HEK293 (cell line): ENCODE data around the gene ACAA1.
A peak's percentile ranks its signal among the peaks of the same experiment; 100 is the strongest.

Experiments used
- CTCF ChIA-PET: fragments of 350-600 bp; formaldehyde crosslinking; extraction: SDS; loops from one replicate; lab custom pipeline; 2021; ENCODE audit warnings: antibody characterized with exemption; lab: Yijun Ruan, JAX
- POLR2A ChIA-PET: fragments of 300-600 bp; formaldehyde crosslinking; extraction: SDS; loops from one replicate; lab custom pipeline; 2020; ENCODE audit warnings: antibody characterized with exemption, inconsistent platforms; lab: Yijun Ruan, JAX
- H3K27ac ChIP-seq: fragments of 200-500 bp; sonication (Bioruptor generic); 2 replicates; pipeline ENCODE4 v1.5.1; 2014; ENCODE audit warnings: low read depth, low read length, control low read depth, inconsistent platforms; ENCODE audit errors: extremely low read depth
- H3K36me3 ChIP-seq, 2 experiments: fragments of 200-500 bp in 1 of 2; sonication (Bioruptor generic) in 1 of 2; 1 replicate in 1 of 2; 2 replicates in 1 of 2; pipeline ENCODE4 v1.5.1; 2014 to 2017; ENCODE audit warnings: inconsistent platforms in 2 of 2, low read length in 2 of 2; ENCODE audit not compliant: control insufficient read depth in 2 of 2, insufficient read depth in 1 of 2
- H3K4me1 ChIP-seq: fragments of 200-500 bp; sonication (Bioruptor generic); 2 replicates; pipeline ENCODE4 v1.5.1; 2014; ENCODE audit warnings: mild to moderate bottlenecking, low read length, inconsistent platforms; ENCODE audit not compliant: control insufficient read depth, insufficient read depth
- H3K4me3 ChIP-seq: 2 replicates; pipeline ENCODE4 v1.5.1; 2011; ENCODE audit warnings: low read depth, mild to moderate bottlenecking, control low read depth, low read length, moderate library complexity
- H3K9me3 ChIP-seq: fragments of 200-500 bp; sonication (Bioruptor generic); 2 replicates; pipeline ENCODE4 v1.5.1; 2014; ENCODE audit warnings: low read depth, low read length, inconsistent platforms; ENCODE audit not compliant: control insufficient read depth, insufficient read depth
- ATF2 ChIP-seq: fragments of 450-650 bp; formaldehyde crosslinking; IDR thresholded peaks from 2 replicates; pipeline ENCODE4 v1.5.1; 2016; ENCODE audit warnings: missing biosample characterization, missing genetic modification characterization, low read depth
- PRDM10 ChIP-seq: fragments of 450-650 bp; formaldehyde crosslinking; IDR thresholded peaks from 2 replicates; pipeline ENCODE4 v1.5.1; 2016; ENCODE audit warnings: missing biosample characterization, missing genetic modification characterization
- REST ChIP-seq: fragments of 450-650 bp; formaldehyde crosslinking; IDR thresholded peaks from 2 replicates; pipeline ENCODE4 v1.5.1; 2016; ENCODE audit warnings: missing biosample characterization, missing genetic modification characterization
- TCF7L2 ChIP-seq: IDR thresholded peaks from 2 replicates; pipeline ENCODE4 v1.6.1; 2011; ENCODE audit warnings: low read depth, mild to moderate bottlenecking, inconsistent platforms, low read length, moderate library complexity, borderline replicate concordance
- ZNF155 ChIP-seq: fragments of 450-650 bp; formaldehyde crosslinking; IDR thresholded peaks from 2 replicates; pipeline ENCODE4 v1.5.1; 2016; ENCODE audit warnings: missing biosample characterization, missing genetic modification characterization
- ZNF174 ChIP-seq: fragments of 450-650 bp; formaldehyde crosslinking; IDR thresholded peaks from 2 replicates; pipeline ENCODE4 v1.5.0; 2017; ENCODE audit warnings: missing biosample characterization, mild to moderate bottlenecking, missing genetic modification characterization
- ZNF274 ChIP-seq, 2 experiments: fragments of 200-500 bp in 1 of 2; fragments of 450-650 bp in 1 of 2; sonication (Bioruptor generic) in 1 of 2; formaldehyde crosslinking in 1 of 2; IDR thresholded peaks; 2 replicates each; pipeline versions ENCODE4 v1.5.1 to v1.6.1; 2014 to 2016; ENCODE audit warnings: borderline replicate concordance in 1 of 2, inconsistent platforms in 1 of 2, low read length in 1 of 2, missing biosample characterization in 1 of 2, missing genetic modification characterization in 1 of 2
- ZNF292 ChIP-seq: fragments of 450-650 bp; formaldehyde crosslinking; IDR thresholded peaks from 2 replicates; pipeline ENCODE4 v1.5.1; 2016; ENCODE audit warnings: low read depth, missing biosample characterization, missing genetic modification characterization, borderline replicate concordance
- ZNF366 ChIP-seq: fragments of 450-650 bp; formaldehyde crosslinking; conservative IDR thresholded peaks from 2 replicates; pipeline ENCODE4 v1.5.1; 2016; ENCODE audit warnings: missing biosample characterization, missing genetic modification characterization
- ZNF544 ChIP-seq: fragments of 450-650 bp; formaldehyde crosslinking; IDR thresholded peaks from 2 replicates; pipeline ENCODE4 v1.5.0; 2017; ENCODE audit warnings: missing biosample characterization, missing genetic modification characterization
- ZNF555 ChIP-seq: fragments of 450-650 bp; formaldehyde crosslinking; conservative IDR thresholded peaks from 2 replicates; pipeline ENCODE4 v1.5.1; 2017; ENCODE audit warnings: missing biosample characterization, mild to moderate bottlenecking, missing genetic modification characterization, inconsistent platforms
- ZNF558 ChIP-seq: fragments of 450-650 bp; formaldehyde crosslinking; IDR thresholded peaks from 2 replicates; pipeline ENCODE4 v1.5.1; 2016; ENCODE audit warnings: missing biosample characterization, missing genetic modification characterization
- ZNF621 ChIP-seq: fragments of 450-650 bp; formaldehyde crosslinking; IDR thresholded peaks from 2 replicates; pipeline ENCODE4 v1.5.1; 2017; ENCODE audit warnings: missing biosample characterization, missing genetic modification characterization

The ACAA1 gene

GRCh38 chr3:38133209-38133556 lies 3.7 kb downstream of the ACAA1 start:
- CTCF ChIA-PET: interaction anchor here (0.7 to 1.3 kb wide), 2 partner anchors 45 to 95 kb away, joined by 3 read pairs; no protein-coding TSS in a partner anchor
- POLR2A ChIA-PET: interaction anchor here (1.1 kb wide), 1 partner anchor 31 kb away, joined by 3 read pairs; no protein-coding TSS in a partner anchor

GRCh38 chr3:38131621-38132369 lies 5.1 kb downstream of the ACAA1 start:
- Histone ChIP-seq H3K9me3 (no peaks in the 10 kb centered on the region), H3K36me3 (peaks cover 4 to 82% of the 10 kb centered on the region in 2 experiments), H3K4me3 (no peak overlapping the region), H3K4me1 (no peaks in the 10 kb centered on the region), H3K27ac (no peak overlapping the region)
- CTCF ChIA-PET: interaction anchor here (0.6 to 1.9 kb wide), 4 partner anchors 115 to 215 kb away, joined by 3 to 6 read pairs (median 4); partner anchors contain the start of gene XYLB
- no peak for TF ChIP-seq ZNF621
- TF ChIP-seq ZNF174 (tag by site-specific recombination): no peak
- TF ChIP-seq TCF7L2: no peak
- TF ChIP-seq ZNF555 (tag by site-specific recombination): no peak
- no peak for TF ChIP-seq ATF2 (tag by site-specific recombination)
- no peak for TF ChIP-seq ZNF292
- no peak for TF ChIP-seq ZNF274 (IDR thresholded peaks at IDR 0.05; ENCODE audit: low read length)
- no peak for TF ChIP-seq ZNF274 (tag by site-specific recombination; IDR thresholded peaks at IDR 0.05; ENCODE audit: borderline replicate concordance)
- TF ChIP-seq ZNF558 (tag by site-specific recombination): no peak
- POLR2A ChIA-PET: no interaction called here

More at GRCh38 chr3:38133209-38133556, 3.7 kb downstream of the ACAA1 start:
- H3K4me1 ChIP-seq: no peaks in the 10 kb centered on the region
- H3K4me3 ChIP-seq: no peak overlapping the region
- TF ChIP-seq ZNF155 (tag by site-specific recombination) (no peak), REST (no peak), PRDM10 (tag by site-specific recombination) (peak; percentile 43), ZNF366 (tag by site-specific recombination) (no peak), ZNF544 (no peak)
- H3K9me3 ChIP-seq: no peaks in the 10 kb centered on the region
- no peak overlapping the region for H3K27ac ChIP-seq
- peaks cover 4 to 68% of the 10 kb centered on the region in 2 experiments; a peak in 2 of 3 replicates for H3K36me3 ChIP-seq
